Activated CD4-positive, alpha-beta T cell treated with anti-CD3 and anti-CD28 coated beads for 1 hour (primary cell): ENCODE measurements around the gene OSBPL6.
"Not testable (repeated sequence)": the region's sequence is repeated elsewhere in the genome, so short reads cannot be mapped to it uniquely, and the experiment has no call there.

Experiments
- DNase-seq: peaks from one replicate; pipeline ENCODE4 v3.0.0-alpha.2; 2020

Gene OSBPL6

GRCh38 chr2:178193823-178194599 is at the start of gene OSBPL6:
OSBPL6 (plus strand) TSS chr2:178194512; CDS start chr2:178306185, 111,673 bp downstream.
- peak; percentile 30 for DNase-seq

GRCh38 chr2:178152033-178152432 is 42.3 kb upstream of the OSBPL6 start:
- DNase-seq: no peak

GRCh38 chr2:178152542-178152941 is 41.8 kb upstream of the OSBPL6 start:
- no peak for DNase-seq

GRCh38 chr2:178152977-178153376 is 41.3 kb upstream of the OSBPL6 start:
- DNase-seq: no peak

GRCh38 chr2:178153878-178154277 is 40.4 kb upstream of the OSBPL6 start:
- DNase-seq: not testable (repeated sequence)

- no peak for DNase-seq
Measured at GRCh38 chr2:178155524-178155923, 38.8 kb upstream of the OSBPL6 start.

GRCh38 chr2:178157574-178157973 is 36.7 kb upstream of the OSBPL6 start:
- no peak for DNase-seq

GRCh38 chr2:178159966-178160365 is 34.3 kb upstream of the OSBPL6 start:
- no peak for DNase-seq

GRCh38 chr2:178160601-178161000 is 33.7 kb upstream of the OSBPL6 start:
- no peak for DNase-seq

GRCh38 chr2:178163395-178163794 is 30.9 kb upstream of the OSBPL6 start:
- no peak for DNase-seq

- no peak for DNase-seq
Measured at GRCh38 chr2:178163911-178164310, 30.4 kb upstream of the OSBPL6 start.

- no peak for DNase-seq
Measured at GRCh38 chr2:178173657-178174056, 20.7 kb upstream of the OSBPL6 start.

- DNase-seq: no peak
Measured at GRCh38 chr2:178177066-178177679, 17.1 kb upstream of the OSBPL6 start.

GRCh38 chr2:178180648-178181047 is 13.7 kb upstream of the OSBPL6 start:
- not testable (repeated sequence) for DNase-seq

GRCh38 chr2:178187861-178188260 is 6.5 kb upstream of the OSBPL6 start:
- no peak for DNase-seq

GRCh38 chr2:178188466-178188865 is 5.8 kb upstream of the OSBPL6 start:
- no peak for DNase-seq

GRCh38 chr2:178191004-178191508 is 3.3 kb upstream of the OSBPL6 start:
- no peak for DNase-seq

GRCh38 chr2:178191511-178191910 is 2.8 kb upstream of the OSBPL6 start:
- no peak for DNase-seq

- no peak for DNase-seq
Measured at GRCh38 chr2:178193496-178193822, 853 bp upstream of the OSBPL6 start.

GRCh38 chr2:178194600-178195389 is 483 bp downstream of the OSBPL6 start:
- no peak for DNase-seq

- no peak for DNase-seq
Measured at GRCh38 chr2:178195390-178196166, 1.3 kb downstream of the OSBPL6 start.

- no peak for DNase-seq
Measured at GRCh38 chr2:178197791-178198190, 3.5 kb downstream of the OSBPL6 start.

- DNase-seq: not testable (repeated sequence)
Measured at GRCh38 chr2:178198441-178198840, 4.1 kb downstream of the OSBPL6 start.
